Fibroblast of the aortic adventitia (primary cell): ENCODE data around the gene KLF13. TPM values are rescaled to one million over a fixed set of nuclear protein-coding genes. Genes with fewer than 3 reads are reported as not detected.

Experiments used
- DNase-seq: peaks from one replicate; pipeline ENCODE4 v3.0.0-alpha.2; 2010; ENCODE audit warnings: low read depth
- H3K4me3 ChIP-seq: 2 replicates; pipeline ENCODE4 v1.5.1; 2011; ENCODE audit warnings: low read depth, mild to moderate bottlenecking, control low read depth, low read length, moderate library complexity
- CTCF ChIP-seq: IDR thresholded peaks from 2 replicates; pipeline ENCODE4 v1.5.1; 2011; ENCODE audit warnings: mild to moderate bottlenecking, low read length, control low read depth, inconsistent platforms; ENCODE audit not compliant: insufficient read depth
- total RNA-seq: library from RNA; depleted of rRNA; stranded (reverse); fragments of >200 nt; gene quantifications from 2 replicates; pipeline ENCODE4 v1.2.3, GENCODE V29; 2012; ENCODE audit warnings: low replicate concordance

The KLF13 gene
- total RNA-seq, 1 donor: 40.4 TPM

GRCh38 chr15:31344266-31344665 is 17.6 kb downstream of the KLF13 start:
- DNase-seq: no peak
- TF ChIP-seq CTCF: no peak
- no peak overlapping the region for H3K4me3 ChIP-seq

- no peak for TF ChIP-seq CTCF
- no peak overlapping the region for H3K4me3 ChIP-seq
- DNase-seq: no peak
Measured at GRCh38 chr15:31344823-31345605, 18.4 kb downstream of the KLF13 start.

- no peak overlapping the region for H3K4me3 ChIP-seq
- TF ChIP-seq CTCF: no peak
- no peak for DNase-seq
Measured at GRCh38 chr15:31345606-31346366, 19.2 kb downstream of the KLF13 start.

GRCh38 chr15:31346367-31347066 is 19.9 kb downstream of the KLF13 start:
- no peak overlapping the region for H3K4me3 ChIP-seq
- no peak for DNase-seq

GRCh38 chr15:31347067-31347975 is 20.7 kb downstream of the KLF13 start:
- TF ChIP-seq CTCF: no peak
- no peak overlapping the region for H3K4me3 ChIP-seq
- DNase-seq: no peak

More at GRCh38 chr15:31346367-31347066, 19.9 kb downstream of the KLF13 start:
- no peak for TF ChIP-seq CTCF
